Prostate gland (tissue), 2 donors: ENCODE measurements around the gene ZNF526. TPM values are rescaled to one million over a fixed set of nuclear protein-coding genes. Genes with fewer than 3 reads are reported as not detected.

ENCODE experiments used
- DNase-seq: peaks from one replicate; pipeline ENCODE4 v3.0.0-alpha.2; 2019; ENCODE audit warnings: low spot score
- H3K27ac ChIP-seq, 2 donors: fragments of 200-600 bp; sonication (generic); 2 replicates each; pipeline ENCODE4 v1.5.1; 2017 to 2019
- H3K27me3 ChIP-seq: fragments of 200-600 bp; sonication (generic); replicated peaks from 2 replicates; pipeline ENCODE4 v1.5.1; 2019; ENCODE audit not compliant: insufficient read depth
- H3K36me3 ChIP-seq, 2 donors: fragments of 200-600 bp; sonication (generic); 1 replicate in 1 of 2; 2 replicates in 1 of 2; pipeline versions ENCODE4 v1.5.1 to v1.8.1; 2017 to 2019
- H3K4me1 ChIP-seq: fragments of 200-600 bp; sonication (generic); replicated peaks from 2 replicates; pipeline ENCODE4 v1.5.1; 2019
- H3K4me3 ChIP-seq, 2 donors: fragments of 200-600 bp; sonication (generic); 2 replicates each; pipeline ENCODE4 v1.5.1; 2017 to 2019
- H3K9me3 ChIP-seq: fragments of 200-600 bp; sonication (generic); 2 replicates; pipeline ENCODE4 v1.5.1; 2017
- POLR2A ChIP-seq: fragments of 450-650 bp; IDR thresholded peaks from one replicate; pipeline ENCODE4 v1.6.1; 2016; ENCODE audit warnings: antibody characterized with exemption, mild to moderate bottlenecking
- POLR2AphosphoS5 ChIP-seq: sonication (generic); formaldehyde crosslinking; IDR thresholded peaks from one replicate; pipeline ENCODE4 v1.6.1; 2017; ENCODE audit warnings: antibody characterized with exemption
- WGBS: methylation state at CpG from one replicate; pipeline ENCODE4 v1.1.5; 2018; 5-methylcytosine and 5-hydroxymethylcytosine counted together
- intact Hi-C: fragments of 100-400 bp; cut with DNase I; formaldehyde crosslinking; loops from one replicate; pipeline ENCODE4 v1.14.2; 2022
- total RNA-seq, 2 donors: library from RNA; depleted of rRNA; stranded (reverse); fragments of >200 nt; gene quantifications; one replicate each; pipeline ENCODE4 v1.1.0, GENCODE V29; 2016
- TF ChIP-seq, protein P1 (sequence below), 4 experiments: fragments of 200-600 bp in 2 of 4; fragments of 450-650 bp in 2 of 4; sonication (generic) in 2 of 4; IDR thresholded peaks; 1 replicate in 3 of 4; 2 replicates in 1 of 4; pipeline ENCODE4 v1.5.1; 2016 to 2019; ENCODE audit warnings: antibody characterized with exemption in 4 of 4, mild to moderate bottlenecking in 2 of 4, moderate library complexity in 2 of 4

The ZNF526 gene
- total RNA-seq, 2 donors from 2014 or later = 8.2 to 14.1 TPM

DNA sequence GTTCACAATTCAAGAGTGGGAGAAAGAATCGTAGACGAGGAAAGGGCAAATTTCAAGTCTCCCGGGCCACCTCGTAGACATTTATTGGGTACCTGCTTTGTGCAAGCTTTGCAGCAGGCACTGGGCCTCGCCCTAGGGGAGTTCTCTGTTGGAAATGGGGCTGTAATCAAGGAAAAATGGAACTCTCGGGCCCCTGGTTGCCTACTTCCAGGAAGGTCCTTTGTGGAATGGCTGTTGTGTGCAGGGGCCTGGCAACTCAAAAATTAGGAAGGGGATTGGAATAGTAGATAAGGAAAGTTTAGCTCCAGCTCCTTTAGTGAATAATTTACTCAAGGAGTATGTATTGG lies 612 bp downstream of the ZNF526 start:
- Histone ChIP-seq H3K36me3 (peaks cover 0 to 16% of the 10 kb centered on the region in 2 donors), H3K4me1 (peaks cover 17% of the 10 kb centered on the region), H3K9me3 (no peaks in the 10 kb centered on the region), H3K27ac (peak overlapping the region; percentile 84 to 90), H3K4me3 (peak overlapping the region; percentile 63 to 73), H3K27me3 (no peaks in the 10 kb centered on the region)
- TF ChIP-seq POLR2AphosphoS5 (no peak), POLR2A (no peak)
- TF ChIP-seq, protein P1, sequence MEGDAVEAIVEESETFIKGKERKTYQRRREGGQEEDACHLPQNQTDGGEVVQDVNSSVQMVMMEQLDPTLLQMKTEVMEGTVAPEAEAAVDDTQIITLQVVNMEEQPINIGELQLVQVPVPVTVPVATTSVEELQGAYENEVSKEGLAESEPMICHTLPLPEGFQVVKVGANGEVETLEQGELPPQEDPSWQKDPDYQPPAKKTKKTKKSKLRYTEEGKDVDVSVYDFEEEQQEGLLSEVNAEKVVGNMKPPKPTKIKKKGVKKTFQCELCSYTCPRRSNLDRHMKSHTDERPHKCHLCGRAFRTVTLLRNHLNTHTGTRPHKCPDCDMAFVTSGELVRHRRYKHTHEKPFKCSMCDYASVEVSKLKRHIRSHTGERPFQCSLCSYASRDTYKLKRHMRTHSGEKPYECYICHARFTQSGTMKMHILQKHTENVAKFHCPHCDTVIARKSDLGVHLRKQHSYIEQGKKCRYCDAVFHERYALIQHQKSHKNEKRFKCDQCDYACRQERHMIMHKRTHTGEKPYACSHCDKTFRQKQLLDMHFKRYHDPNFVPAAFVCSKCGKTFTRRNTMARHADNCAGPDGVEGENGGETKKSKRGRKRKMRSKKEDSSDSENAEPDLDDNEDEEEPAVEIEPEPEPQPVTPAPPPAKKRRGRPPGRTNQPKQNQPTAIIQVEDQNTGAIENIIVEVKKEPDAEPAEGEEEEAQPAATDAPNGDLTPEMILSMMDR (IDR thresholded peaks at IDR 0.05) = no peak
- no peak for DNase-seq
- 1% methylated on average over 6 of the region's 6 CpGs for WGBS
- intact Hi-C loops = no loop called here

DNA sequence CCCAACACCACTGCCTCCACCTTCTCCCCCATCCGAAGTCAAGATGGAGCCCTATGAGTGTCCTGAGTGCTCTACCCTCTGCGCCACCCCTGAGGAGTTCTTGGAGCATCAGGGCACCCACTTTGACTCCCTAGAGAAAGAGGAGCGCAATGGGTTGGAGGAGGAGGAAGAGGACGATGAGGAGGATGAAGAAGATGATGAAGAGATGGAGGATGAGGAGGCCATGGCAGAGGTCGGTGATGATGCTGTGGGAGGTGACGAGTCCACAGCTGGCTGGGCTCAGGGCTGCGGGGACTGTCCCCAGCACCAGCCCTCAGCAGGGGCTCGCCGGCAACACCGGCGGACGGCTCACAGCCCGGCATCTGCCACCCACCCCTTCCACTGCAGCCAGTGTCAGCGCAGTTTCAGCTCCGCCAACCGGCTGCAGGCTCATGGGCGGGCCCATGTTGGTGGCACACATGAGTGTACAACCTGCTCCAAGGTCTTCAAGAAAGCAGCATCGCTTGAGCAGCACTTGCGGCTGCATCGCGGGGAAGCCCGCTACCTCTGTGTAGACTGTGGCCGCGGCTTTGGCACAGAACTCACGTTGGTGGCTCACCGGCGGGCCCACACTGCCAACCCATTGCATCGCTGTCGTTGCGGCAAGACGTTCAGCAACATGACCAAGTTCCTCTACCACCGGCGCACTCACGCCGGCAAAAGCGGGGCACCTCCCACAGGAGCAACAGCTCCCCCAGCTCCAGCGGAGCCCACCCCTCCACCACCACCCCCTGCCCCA lies 5.0 kb downstream of the ZNF526 start:
- Histone ChIP-seq H3K9me3 (no peaks in the 10 kb centered on the region), H3K4me1 (peaks cover 6% of the 10 kb centered on the region), H3K27me3 (no peaks in the 10 kb centered on the region), H3K4me3 (no peak overlapping the region), H3K36me3 (peaks cover 12 to 25% of the 10 kb centered on the region in 2 donors), H3K27ac (no peak overlapping the region)
- intact Hi-C loops = no loop called here
- DNase-seq = no peak
- 93% methylated on average over 30 of the region's 37 CpGs for WGBS
- TF ChIP-seq POLR2AphosphoS5 = no peak
- TF ChIP-seq, protein P1 (IDR thresholded peaks at IDR 0.05) = no peak

- Histone ChIP-seq H3K4me3 (no peak overlapping the region), H3K36me3 (peaks cover 12 to 25% of the 10 kb centered on the region in 2 donors), H3K27ac (no peak overlapping the region), H3K9me3 (no peaks in the 10 kb centered on the region), H3K4me1 (peaks cover 4% of the 10 kb centered on the region), H3K27me3 (no peaks in the 10 kb centered on the region)
- DNase-seq = no peak
- TF ChIP-seq, protein P1 (IDR thresholded peaks at IDR 0.05) = no peak
- TF ChIP-seq POLR2A (no peak), POLR2AphosphoS5 (no peak)
- WGBS = 92% methylated on average over 33 of the region's 33 CpGs
- intact Hi-C loops = no loop called here
Measured at GRCh38 chr19:42225718-42226292, 5.7 kb downstream of the ZNF526 start.

GRCh38 chr19:42226886-42227285 lies 6.8 kb downstream of the ZNF526 start:
- H3K4me1 ChIP-seq = no peaks in the 10 kb centered on the region
- WGBS = 88% methylated on average over 1 of the region's 1 CpG
- intact Hi-C loops = no loop called here
- DNase-seq = no peak
- TF ChIP-seq POLR2A (no peak), POLR2AphosphoS5 (no peak)
- TF ChIP-seq, protein P1 (IDR thresholded peaks at IDR 0.05) = no peak
- no peak overlapping the region for H3K4me3 ChIP-seq
- no peaks in the 10 kb centered on the region for H3K9me3 ChIP-seq
- peaks cover 12 to 25% of the 10 kb centered on the region in 2 donors for H3K36me3 ChIP-seq
- no peaks in the 10 kb centered on the region for H3K27me3 ChIP-seq
- no peak overlapping the region for H3K27ac ChIP-seq

DNA sequence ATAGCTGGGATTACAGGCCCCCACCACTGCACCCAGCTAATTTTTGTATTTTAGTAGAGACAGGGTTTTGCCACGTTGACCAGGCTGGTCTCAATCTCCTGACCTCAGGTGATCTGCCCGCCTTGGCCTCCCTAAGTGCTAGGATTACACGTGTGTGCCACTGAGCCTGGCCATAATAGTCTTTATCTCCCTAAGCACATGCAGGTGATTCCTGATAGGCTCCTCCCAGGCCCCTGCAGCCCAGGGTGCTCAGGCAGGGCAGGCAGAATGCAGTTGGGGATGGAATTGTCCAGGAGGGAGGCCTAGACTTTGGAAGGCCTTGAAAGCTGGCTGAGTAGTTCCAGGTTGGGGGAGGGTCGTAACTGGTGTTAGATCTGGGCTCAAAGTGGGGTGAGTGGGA lies 8.5 kb downstream of the ZNF526 start:
- peaks cover 12 to 25% of the 10 kb centered on the region in 2 donors for H3K36me3 ChIP-seq

More for the DNA sequence above, 8.5 kb downstream of the ZNF526 start:
- TF ChIP-seq POLR2AphosphoS5 (no peak), POLR2A (no peak)
- TF ChIP-seq, protein P1 (IDR thresholded peaks at IDR 0.05) = no peak
- no peaks in the 10 kb centered on the region for H3K27me3 ChIP-seq
- no peak overlapping the region for H3K27ac ChIP-seq
- WGBS = 66% methylated on average over 4 of the region's 4 CpGs
- H3K9me3 ChIP-seq = no peaks in the 10 kb centered on the region
- no peak overlapping the region for H3K4me3 ChIP-seq
- no peak for DNase-seq
- intact Hi-C loops = no loop called here
- no peaks in the 10 kb centered on the region for H3K4me1 ChIP-seq
